GM12891 (cell line): Measurements from ENCODE around the gene EXOC4.

Experiments
- PAX5 ChIP-seq: IDR thresholded peaks from 2 replicates; pipeline ENCODE4 v1.6.1; 2011; ENCODE audit warnings: low read length, moderate library complexity, mild to moderate bottlenecking; ENCODE audit not compliant: insufficient read depth, severe bottlenecking
- POLR2A ChIP-seq: IDR thresholded peaks from 2 replicates; pipeline ENCODE4 v1.6.1; 2011; ENCODE audit warnings: low read depth, low read length, control low read depth
- POLR2AphosphoS5 ChIP-seq: IDR thresholded peaks from 2 replicates; pipeline ENCODE4 v1.6.1; 2011; ENCODE audit warnings: low read depth, low read length, control low read depth
- POU2F2 ChIP-seq: IDR thresholded peaks from 2 replicates; pipeline ENCODE4 v1.6.1; 2011; ENCODE audit warnings: low read depth, mild to moderate bottlenecking, control low read depth, low read length, moderate library complexity
- TAF1 ChIP-seq: IDR thresholded peaks from 2 replicates; pipeline ENCODE4 v1.6.1; 2011; ENCODE audit warnings: low read depth, low read length, control low read depth

DNA sequence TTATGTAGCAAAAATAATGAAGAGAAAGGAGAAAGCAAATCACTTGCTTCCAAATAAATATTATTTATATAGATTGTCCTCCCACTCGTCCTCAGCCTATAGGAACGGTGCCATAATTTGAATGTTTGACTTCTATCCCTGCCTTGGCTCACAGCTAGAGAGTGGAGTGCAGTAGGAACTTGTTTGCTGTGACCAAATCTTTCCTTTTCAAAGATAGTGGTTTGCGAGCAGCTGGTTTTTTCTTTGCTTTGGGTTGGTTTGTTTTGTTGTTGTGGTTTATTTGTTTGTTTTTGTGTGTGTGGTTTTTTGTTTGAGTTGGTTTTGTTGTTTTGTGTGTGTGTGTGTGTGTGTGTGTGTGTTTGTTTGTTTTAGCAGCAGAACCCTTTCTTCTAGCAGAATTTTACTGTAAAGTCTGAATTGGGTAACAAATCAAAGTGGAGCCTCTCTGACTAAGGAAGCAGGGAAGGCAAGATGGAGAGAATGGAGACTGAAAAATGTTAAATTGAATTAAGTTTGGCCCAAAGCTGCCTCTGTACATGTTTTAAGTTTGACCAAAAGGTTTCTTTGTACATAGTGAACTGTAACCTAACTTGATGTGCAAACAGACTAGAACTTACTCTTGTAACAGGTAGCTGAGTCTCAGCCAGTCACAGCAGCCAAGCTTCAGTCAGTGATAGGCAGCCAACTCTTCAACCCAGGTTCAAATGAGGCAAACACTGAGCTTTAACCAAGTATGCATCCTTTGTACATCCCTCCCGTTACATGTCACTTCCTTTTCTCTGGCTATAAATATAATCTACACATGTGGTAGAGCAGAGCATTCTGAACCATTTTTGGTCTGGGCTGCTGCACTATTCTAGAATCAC is 724.8 kb downstream of the EXOC4 start:
- no peak for TF ChIP-seq POLR2A
- TF ChIP-seq POLR2AphosphoS5 = no peak
- no peak for TF ChIP-seq TAF1
- TF ChIP-seq POU2F2 = no peak
- TF ChIP-seq PAX5 = no peak
